CD14-positive monocyte (primary cell): Measurements from ENCODE around the gene KRTAP10-5. TPM values are rescaled to one million over a fixed set of nuclear protein-coding genes. Genes with fewer than 3 reads are reported as not detected.
"Not testable (repeated sequence)": the region's sequence is repeated elsewhere in the genome, so short reads cannot be mapped to it uniquely, and the experiment has no call there.

ENCODE experiments used
- DNase-seq, 3 donors: peaks; one replicate each; pipeline ENCODE4 v3.0.0-alpha.2; 2011 to 2022
- H2AFZ ChIP-seq: 2 replicates; pipeline ENCODE4 v1.6.0; 2012; ENCODE audit warnings: mild to moderate bottlenecking, low read depth, low read length, inconsistent platforms; ENCODE audit not compliant: insufficient read depth, poor library complexity, severe bottlenecking
- H3K27ac ChIP-seq, 2 donors: 1 replicate in 1 of 2; 2 replicates in 1 of 2; pipeline ENCODE4 v1.5.1; 2012 to 2013; ENCODE audit warnings: low read length in 2 of 2, control low read depth in 1 of 2, inconsistent platforms in 1 of 2, low read depth in 1 of 2, mild to moderate bottlenecking in 1 of 2
- H3K27me3 ChIP-seq, 2 donors: one replicate each; pipeline versions ENCODE4 v1.6.0 to v1.6.1; 2011 to 2013; ENCODE audit warnings: low read length in 2 of 2; ENCODE audit not compliant: control insufficient read depth in 2 of 2, insufficient read depth in 2 of 2
- H3K36me3 ChIP-seq, 2 donors: replicated peaks in 1 of 2; 1 replicate in 1 of 2; 2 replicates in 1 of 2; pipeline versions ENCODE4 v1.5.1 to v1.6.1; 2012 to 2013; ENCODE audit warnings: low read length in 2 of 2, control low read depth in 1 of 2, inconsistent platforms in 1 of 2, mild to moderate bottlenecking in 1 of 2; ENCODE audit not compliant: insufficient read depth in 2 of 2, control insufficient read depth in 1 of 2
- H3K4me1 ChIP-seq, 2 donors: 1 replicate in 1 of 2; 2 replicates in 1 of 2; pipeline versions ENCODE4 v1.5.1 to v1.6.1; 2012 to 2013; ENCODE audit warnings: low read length in 2 of 2, control low read depth in 1 of 2, inconsistent platforms in 1 of 2, mild to moderate bottlenecking in 1 of 2, moderate library complexity in 1 of 2; ENCODE audit not compliant: insufficient read depth in 2 of 2, control insufficient read depth in 1 of 2
- H3K4me2 ChIP-seq: replicated peaks from 2 replicates; pipeline ENCODE3; 2012; ENCODE audit warnings: low read length, moderate library complexity, mild to moderate bottlenecking; ENCODE audit not compliant: poor library complexity, severe bottlenecking; ENCODE audit errors: extremely low read depth
- H3K4me3 ChIP-seq, 3 experiments: fragments of 200-600 bp in 1 of 3; sonication (generic) in 1 of 3; replicated peaks in 1 of 3; 1 replicate in 2 of 3; 2 replicates in 1 of 3; pipeline ENCODE4 v1.5.1; 2011 to 2013; ENCODE audit warnings: low read length in 3 of 3, mild to moderate bottlenecking in 3 of 3, control low read depth in 2 of 3, low read depth in 2 of 3, inconsistent platforms in 1 of 3, moderate library complexity in 1 of 3
- H3K79me2 ChIP-seq: 2 replicates; pipeline ENCODE4 v1.6.0; 2012; ENCODE audit warnings: mild to moderate bottlenecking, control low read depth, inconsistent platforms, low read length, moderate library complexity; ENCODE audit not compliant: insufficient read depth
- H3K9ac ChIP-seq: 2 replicates; pipeline ENCODE4 v1.6.0; 2017; ENCODE audit warnings: low read length, mild to moderate bottlenecking; ENCODE audit not compliant: insufficient read depth, poor library complexity, severe bottlenecking
- H3K9me3 ChIP-seq, 2 donors: replicated peaks in 1 of 2; 1 replicate in 1 of 2; 2 replicates in 1 of 2; pipeline versions ENCODE4 v1.5.1 to v1.6.1; 2012 to 2013; ENCODE audit warnings: low read length in 2 of 2, control low read depth in 1 of 2; ENCODE audit not compliant: control insufficient read depth in 1 of 2, insufficient read depth in 1 of 2
- H4K20me1 ChIP-seq: 2 replicates; pipeline ENCODE4 v1.6.0; 2012; ENCODE audit warnings: mild to moderate bottlenecking, low read length, control low read depth, moderate library complexity; ENCODE audit not compliant: insufficient read depth
- H3K27ac Mint-ChIP-seq, 7 donors: one replicate each; pipeline ENCODE4 v1.8.0; 2020; ENCODE audit warnings: mild to moderate bottlenecking in 7 of 7, mixed read lengths in 7 of 7, moderate library complexity in 6 of 7, inconsistent platforms in 2 of 7
- H3K27me3 Mint-ChIP-seq, 3 donors: one replicate each; pipeline ENCODE4 v1.8.0; 2021 to 2022; ENCODE audit warnings: low read depth in 3 of 3, mild to moderate bottlenecking in 3 of 3, mixed read lengths in 3 of 3, moderate library complexity in 3 of 3, inconsistent platforms in 1 of 3
- H3K36me3 Mint-ChIP-seq, 2 donors: one replicate each; pipeline ENCODE4 v1.8.0; 2020; ENCODE audit warnings: mixed read lengths in 2 of 2, inconsistent platforms in 1 of 2, mild to moderate bottlenecking in 1 of 2
- H3K4me1 Mint-ChIP-seq: one replicate; pipeline ENCODE4 v1.8.0; 2020; ENCODE audit warnings: mild to moderate bottlenecking, mixed read lengths
- H3K4me3 Mint-ChIP-seq, 2 donors: one replicate each; pipeline ENCODE4 v1.8.0; 2020; ENCODE audit warnings: mild to moderate bottlenecking in 2 of 2, mixed read lengths in 2 of 2, moderate library complexity in 1 of 2
- H3K9me3 Mint-ChIP-seq, 7 donors: one replicate each; pipeline ENCODE4 v1.8.0; 2020 to 2022; ENCODE audit warnings: mixed read lengths in 7 of 7, mild to moderate bottlenecking in 6 of 7, moderate library complexity in 6 of 7, inconsistent platforms in 2 of 7
- CTCF ChIP-seq: fragments of 200-600 bp; IDR thresholded peaks from one replicate; pipeline ENCODE4 v1.8.0; 2022; ENCODE audit warnings: antibody characterized with exemption, mild to moderate bottlenecking
- WGBS: methylation state at CpG from one replicate; pipeline ENCODE4 v1.1.5; 2013; ENCODE audit warnings: missing lambda C conversion rate; ENCODE audit not compliant: insufficient coverage; 5-methylcytosine and 5-hydroxymethylcytosine counted together
- intact Hi-C, 2 donors: fragments of 100-400 bp; cut with micrococcal nuclease; formaldehyde crosslinking; loops; one replicate each; pipeline versions ENCODE4 v1.15.0 to v1.15.1; 2023
- polyA plus RNA-seq, 3 donors: library from polyadenylated mRNA; depleted of rRNA in 1 of 3; unstranded in 2 of 3; stranded (reverse) in 1 of 3; fragments of 300-500 nt in 2 of 3; fragments of >200 nt in 1 of 3; fragmentation: Illumina TruSeq in 2 of 3; gene quantifications; 1 replicate in 2 of 3; 2 replicates in 1 of 3; pipeline ENCODE4 v1.2.3, GENCODE V29; 2012 to 2021

The KRTAP10-5 gene
- polyA plus RNA-seq, 3 donors: not detected

GRCh38 chr21:44600118-44600978, 19.9 kb upstream of the KRTAP10-5 start, which contains the start of gene KRTAP10-7:
Gene KRTAP10-7, plus strand, starts transcription at chr21:44600597. Its CDS starts 25 bp downstream, at chr21:44600622.
- H3K9me3 ChIP-seq, H3K4me3 Mint-ChIP-seq, H3K9ac ChIP-seq, H3K27ac ChIP-seq, H4K20me1 ChIP-seq, intact Hi-C loops, H3K79me2 ChIP-seq, H3K4me2 ChIP-seq, H3K36me3 ChIP-seq, DNase-seq, H3K4me1 ChIP-seq, H2AFZ ChIP-seq, H3K4me1 Mint-ChIP-seq, H3K27ac Mint-ChIP-seq, H3K4me3 ChIP-seq, H3K36me3 Mint-ChIP-seq, H3K27me3 ChIP-seq, H3K27me3 Mint-ChIP-seq: not testable (repeated sequence)
- WGBS: 82% methylated on average over 12 of the region's 23 CpGs
- peaks cover 0 to 11% (median 6%) of the 10 kb centered on the region in 7 donors for H3K9me3 Mint-ChIP-seq

GRCh38 chr21:44599264-44600029, 19.0 kb upstream of the KRTAP10-5 start:
- Histone ChIP-seq H3K27me3 (no peaks in the 10 kb centered on the region), H3K4me1 (no peaks in the 10 kb centered on the region), H2AFZ (no peak overlapping the region), H4K20me1 (no peaks in the 10 kb centered on the region), H3K9me3 (peaks cover 0 to 3% of the 10 kb centered on the region in 2 donors), H3K4me2 (no peak overlapping the region), H3K27ac (no peak overlapping the region), H3K4me3 (no peak overlapping the region), H3K36me3 (no peaks in the 10 kb centered on the region), H3K9ac (no peak overlapping the region), H3K79me2 (no peaks in the 10 kb centered on the region)
- Mint-ChIP-seq H3K9me3 (peaks cover 0 to 11% (median 5%) of the 10 kb centered on the region in 7 donors), H3K4me3 (no peak overlapping the region), H3K27me3 (peaks cover 5 to 6% (median 6%) of the 10 kb centered on the region in 3 donors), H3K27ac (no peak overlapping the region), H3K36me3 (no peaks in the 10 kb centered on the region), H3K4me1 (no peaks in the 10 kb centered on the region)
- DNase-seq: no peak
- no peak for TF ChIP-seq CTCF
- intact Hi-C loops: no loop called here
- WGBS: 86% methylated on average over 5 of the region's 8 CpGs
